H9 (cell line): ENCODE data around the gene PKP3. TPM values are rescaled to one million over a fixed set of nuclear protein-coding genes. Genes with fewer than 3 reads are reported as not detected.

Source experiments
- DNase-seq: peaks from one replicate; pipeline ENCODE4 v3.0.0-alpha.2; 2017
- H2AFZ ChIP-seq: one replicate; pipeline ENCODE4 v1.6.1; 2013; ENCODE audit warnings: mild to moderate bottlenecking, low read length, control low read depth, moderate library complexity
- H2AK5ac ChIP-seq: 2 replicates; pipeline ENCODE4 v1.6.1; 2013; ENCODE audit warnings: low read length, control low read depth, mixed read lengths; ENCODE audit not compliant: insufficient read length
- H2BK120ac ChIP-seq: one replicate; pipeline ENCODE4 v1.6.1; 2013; ENCODE audit warnings: low read depth, mild to moderate bottlenecking, low read length, control low read depth, inconsistent platforms; ENCODE audit not compliant: poor library complexity, severe bottlenecking
- H2BK12ac ChIP-seq: 2 replicates; pipeline ENCODE4 v1.6.1; 2013; ENCODE audit warnings: low read length, control low read depth, mixed read lengths, low read depth; ENCODE audit not compliant: insufficient read length
- H2BK15ac ChIP-seq: 2 replicates; pipeline ENCODE4 v1.6.1; 2013; ENCODE audit warnings: low read depth, low read length, control low read depth
- H2BK20ac ChIP-seq: one replicate; pipeline ENCODE4 v1.6.1; 2013; ENCODE audit warnings: low read depth, mild to moderate bottlenecking, low read length, control low read depth, inconsistent platforms; ENCODE audit not compliant: poor library complexity, severe bottlenecking
- H2BK5ac ChIP-seq: 2 replicates; pipeline ENCODE4 v1.6.1; 2013; ENCODE audit warnings: low read length, control low read depth, mixed read lengths; ENCODE audit not compliant: insufficient read length
- H3K14ac ChIP-seq: 2 replicates; pipeline ENCODE4 v1.6.1; 2013; ENCODE audit warnings: low read length, control low read depth; ENCODE audit not compliant: insufficient read depth
- H3K18ac ChIP-seq: 2 replicates; pipeline ENCODE4 v1.6.1; 2013; ENCODE audit warnings: low read depth, mild to moderate bottlenecking, mixed read lengths, low read length, control low read depth; ENCODE audit not compliant: insufficient read length
- H3K23ac ChIP-seq: 2 replicates; pipeline ENCODE4 v1.6.1; 2013; ENCODE audit warnings: low read length, control low read depth, mixed read lengths, low read depth; ENCODE audit not compliant: insufficient read length
- H3K23me2 ChIP-seq: 2 replicates; pipeline ENCODE4 v1.6.1; 2013; ENCODE audit warnings: low read depth, mild to moderate bottlenecking, mixed read lengths, low read length, control low read depth; ENCODE audit not compliant: insufficient read length, poor library complexity, severe bottlenecking
- H3K27ac ChIP-seq: 2 replicates; pipeline ENCODE4 v1.5.1; 2013; ENCODE audit warnings: low read length, control low read depth, mixed read lengths, low read depth; ENCODE audit not compliant: insufficient read length
- H3K27me3 ChIP-seq: 2 replicates; pipeline ENCODE4 v1.6.1; 2013; ENCODE audit warnings: low read length, control low read depth, inconsistent platforms; ENCODE audit not compliant: insufficient read depth
- H3K4ac ChIP-seq: 2 replicates; pipeline ENCODE4 v1.6.1; 2013; ENCODE audit warnings: low read depth, mild to moderate bottlenecking, control low read depth, inconsistent platforms, low read length, moderate library complexity
- H3K4me1 ChIP-seq: 2 replicates; pipeline ENCODE4 v1.6.1; 2013; ENCODE audit warnings: low read length, control low read depth, inconsistent platforms; ENCODE audit not compliant: insufficient read depth
- H3K4me2 ChIP-seq: 2 replicates; pipeline ENCODE4 v1.6.1; 2013; ENCODE audit warnings: low read length, control low read depth, mixed read lengths; ENCODE audit not compliant: insufficient read length, insufficient read depth
- H3K56ac ChIP-seq: 2 replicates; pipeline ENCODE4 v1.6.1; 2013; ENCODE audit warnings: low read depth, mild to moderate bottlenecking, mixed read lengths, low read length, control low read depth; ENCODE audit not compliant: insufficient read length
- H3K79me1 ChIP-seq: 2 replicates; pipeline ENCODE4 v1.6.1; 2013; ENCODE audit warnings: low read depth, mild to moderate bottlenecking, moderate library complexity, low read length, control low read depth, inconsistent platforms; ENCODE audit not compliant: insufficient read depth, poor library complexity, severe bottlenecking
- H3K79me2 ChIP-seq: 2 replicates; pipeline ENCODE4 v1.6.1; 2013; ENCODE audit warnings: low read length, control low read depth, inconsistent platforms; ENCODE audit not compliant: insufficient read depth
- H3K9ac ChIP-seq: 2 replicates; pipeline ENCODE4 v1.6.1; 2013; ENCODE audit warnings: low read length, control low read depth, mixed read lengths; ENCODE audit not compliant: insufficient read length; ENCODE audit errors: extremely low read depth
- H3K9me3 ChIP-seq: one replicate; pipeline ENCODE4 v1.6.1; 2013; ENCODE audit warnings: low read depth, low read length, inconsistent platforms; ENCODE audit not compliant: control insufficient read depth
- H3T11ph ChIP-seq: one replicate; pipeline ENCODE4 v1.6.1; 2013; ENCODE audit warnings: mild to moderate bottlenecking, low read length, control low read depth, inconsistent platforms
- H4K20me1 ChIP-seq: one replicate; pipeline ENCODE4 v1.6.1; 2013; ENCODE audit not compliant: control insufficient read depth, insufficient read length, insufficient read depth
- H4K5ac ChIP-seq: 2 replicates; pipeline ENCODE4 v1.6.1; 2013; ENCODE audit warnings: low read depth, mild to moderate bottlenecking, mixed read lengths, low read length, control low read depth; ENCODE audit not compliant: insufficient read length
- H4K8ac ChIP-seq: replicated peaks from 2 replicates; pipeline ENCODE4 v1.6.1; 2013; ENCODE audit warnings: low read length, control low read depth, mixed read lengths, low read depth; ENCODE audit not compliant: insufficient read length
- H4K91ac ChIP-seq: 2 replicates; pipeline ENCODE4 v1.6.1; 2013; ENCODE audit warnings: low read depth, mild to moderate bottlenecking, moderate library complexity, mixed read lengths, low read length, control low read depth; ENCODE audit not compliant: insufficient read length
- H3K27ac Mint-ChIP-seq, 3 experiments: 2 replicates in 2 of 3; 3 replicates in 1 of 3; pipeline ENCODE4 v1.8.0; 2020 to 2021; ENCODE audit warnings: mixed read lengths in 3 of 3, mild to moderate bottlenecking in 1 of 3, moderate library complexity in 1 of 3
- H3K27me3 Mint-ChIP-seq: 2 replicates; pipeline ENCODE4 v1.8.0; 2021; ENCODE audit warnings: low read depth, mild to moderate bottlenecking, moderate library complexity, mixed read lengths
- H3K36me3 Mint-ChIP-seq, 3 experiments: 2 replicates in 2 of 3; 3 replicates in 1 of 3; pipeline ENCODE4 v1.8.0; 2020 to 2021; ENCODE audit warnings: low read depth in 3 of 3, mixed read lengths in 3 of 3; ENCODE audit not compliant: insufficient read depth in 1 of 3
- H3K4me1 Mint-ChIP-seq, 2 experiments: 2 replicates each; pipeline ENCODE4 v1.8.0; 2020; ENCODE audit warnings: mixed read lengths in 2 of 2
- H3K4me3 Mint-ChIP-seq, 2 experiments: 2 replicates in 1 of 2; 3 replicates in 1 of 2; pipeline ENCODE4 v1.8.0; 2020 to 2021; ENCODE audit warnings: mild to moderate bottlenecking in 2 of 2, mixed read lengths in 2 of 2, moderate library complexity in 1 of 2
- H3K9me3 Mint-ChIP-seq, 2 experiments: 2 replicates in 1 of 2; 3 replicates in 1 of 2; pipeline ENCODE4 v1.8.0; 2020; ENCODE audit warnings: mild to moderate bottlenecking in 2 of 2, mixed read lengths in 2 of 2, moderate library complexity in 1 of 2
- CTCF ChIP-seq: fragments of 200-600 bp; sonication (generic); conservative IDR thresholded peaks from 3 replicates; pipeline ENCODE4 v1.8.0; 2021; ENCODE audit warnings: antibody characterized with exemption, mild to moderate bottlenecking
- WGBS: extraction: QIAGEN DNeasy Blood & Tissue Kit; methylation state at CpG from one replicate; pipeline ENCODE4 v1.1.7; 2013; ENCODE audit warnings: missing lambda C conversion rate, low lambda C conversion rate, mixed read lengths; ENCODE audit not compliant: insufficient read length; ENCODE audit errors: extremely low coverage; 5-methylcytosine and 5-hydroxymethylcytosine counted together
- total RNA-seq: library from RNA; stranded (reverse); gene quantifications from 2 replicates; pipeline ENCODE4 v1.2.1, GENCODE V29; 2021

Gene PKP3
- total RNA-seq, 1 experiment from 2014 or later = 41.7 TPM

- no peak overlapping the region for H3K9ac ChIP-seq
- H3K4ac ChIP-seq = no peak overlapping the region
- no CpG with 5 or more reads among the region's 17 CpGs for WGBS
- H3K27me3 Mint-ChIP-seq = peaks cover 9% of the 10 kb centered on the region
- H3K18ac ChIP-seq = no peak overlapping the region
- H2BK15ac ChIP-seq = no peak overlapping the region
- H3K27me3 ChIP-seq = no peaks in the 10 kb centered on the region
- H2BK120ac ChIP-seq = no peak overlapping the region
- H3K4me1 ChIP-seq = no peaks in the 10 kb centered on the region
- H3K9me3 ChIP-seq = peaks cover 7% of the 10 kb centered on the region
- no peak overlapping the region for H2BK12ac ChIP-seq
- H3K4me1 Mint-ChIP-seq = peaks cover 2 to 5% of the 10 kb centered on the region in 2 experiments; a peak in 3 of 4 replicates
- H4K5ac ChIP-seq = no peak overlapping the region
- peaks cover 9 to 12% of the 10 kb centered on the region in 2 experiments for H3K9me3 Mint-ChIP-seq
- H3K4me2 ChIP-seq = no peak overlapping the region
- DNase-seq = no peak
- no peak overlapping the region for H3K27ac ChIP-seq
- no peak overlapping the region for H3T11ph ChIP-seq
- no peak overlapping the region for H3K56ac ChIP-seq
- no peaks in the 10 kb centered on the region for H3K79me2 ChIP-seq
- H4K91ac ChIP-seq = no peak overlapping the region
- H2BK5ac ChIP-seq = no peak overlapping the region
- no peaks in the 10 kb centered on the region for H3K79me1 ChIP-seq
- H3K14ac ChIP-seq = no peak overlapping the region
- H2AK5ac ChIP-seq = no peak overlapping the region
- no peak overlapping the region for H2BK20ac ChIP-seq
- H3K36me3 Mint-ChIP-seq = peaks cover 3 to 12% (median 3%) of the 10 kb centered on the region in 3 experiments
- H3K27ac Mint-ChIP-seq = no peak overlapping the region
- no peak overlapping the region for H2AFZ ChIP-seq
- no peak for TF ChIP-seq CTCF
- no peak overlapping the region for H4K8ac ChIP-seq
- H3K23me2 ChIP-seq = peaks cover 7% of the 10 kb centered on the region
- no peaks in the 10 kb centered on the region for H4K20me1 ChIP-seq
- no peak overlapping the region for H3K23ac ChIP-seq
- H3K4me3 Mint-ChIP-seq = no peak overlapping the region
Measured at GRCh38 chr11:437228-437870, 43.3 kb downstream of the PKP3 start.
